ENCODE data around the gene ACTRT2. TPM values are rescaled to one million over a fixed set of nuclear protein-coding genes. Genes with fewer than 3 reads are reported as not detected.

Gene ACTRT2
- polyA plus RNA-seq, 1 of the 3 experiments (the other 2 are of a cell fraction): not detected

- Histone ChIP-seq H3K4me1 (ENCODE audit: control insufficient read depth in 1 of 2, insufficient read depth in 2 of 2, low read depth in 1 of 2, low read length in 1 of 2) (no peaks in the 10 kb centered on the region), H3K9ac (no peak overlapping the region), H3K79me2 (ENCODE audit: insufficient read depth) (no peaks in the 10 kb centered on the region), H3K36me3 (replicated peaks in 1 of 2; ENCODE audit: control insufficient read depth in 1 of 2, insufficient read depth in 2 of 2, low read length in 1 of 2) (no peaks in the 10 kb centered on the region), H3K9me2 (no peaks in the 10 kb centered on the region), H2AFZ (ENCODE audit: low read depth) (no peak overlapping the region), H4K20me1 (ENCODE audit: insufficient read depth) (no peaks in the 10 kb centered on the region), H3K27me3 (ENCODE audit: insufficient read depth) (no peaks in the 10 kb centered on the region), H3K4me2 (no peak overlapping the region), H3K4me3 (ENCODE audit: low read depth in 2 of 2, low read length in 1 of 2) (no peak overlapping the region), H3K9me3 (no peaks in the 10 kb centered on the region), H3F3A (replicated peaks; ENCODE audit: insufficient read depth) (no peaks in the 10 kb centered on the region), H3K27ac (ENCODE audit: low read depth in 2 of 2, low read length in 1 of 2) (no peak overlapping the region)
- POLR2A ChIA-PET: no interaction called here
- TF ChIP-seq REST (IDR thresholded peaks at IDR 0.05; ENCODE audit: low read depth, low read length) (no peak), RXRA (IDR thresholded peaks at IDR 0.05; ENCODE audit: borderline replicate concordance, low read depth) (no peak), FOXM1 (IDR thresholded peaks at IDR 0.05; ENCODE audit: low read depth) (no peak), MAX (IDR thresholded peaks at IDR 0.05; ENCODE audit: low read depth) (no peak), EZH2phosphoT487 (IDR thresholded peaks at IDR 0.05; ENCODE audit: borderline replicate concordance, low read depth) (no peak), CTCF (IDR thresholded peaks at IDR 0.05) (no peak), NFIC (IDR thresholded peaks at IDR 0.05; ENCODE audit: borderline replicate concordance) (no peak), RCOR1 (IDR thresholded peaks at IDR 0.05; ENCODE audit: low read length) (no peak), POLR2AphosphoS5 (IDR thresholded peaks at IDR 0.05; ENCODE audit: low read depth, low read length) (no peak), SMC3 (IDR thresholded peaks at IDR 0.05; ENCODE audit: low read depth, low read length) (no peak), TAF1 (IDR thresholded peaks at IDR 0.05; ENCODE audit: borderline replicate concordance, low read depth, low read length) (no peak)
- no peak for DNase-seq
- CTCF ChIA-PET: no interaction called here
Measured at GRCh38 chr1:3050603-3051002, 29.3 kb downstream of the ACTRT2 start.

Measured in SK-N-SH (cell line).